Measurements from ENCODE around the gene GPR82.

GRCh38 chrX:41733939-41734338, 10.0 kb downstream of the GPR82 start:
- TF ChIP-seq CTCF (IDR thresholded peaks at IDR 0.05) (no peak), POLR2A (IDR thresholded peaks at IDR 0.05) (no peak)

All from Peyer's patch (tissue), 4 donors.